Lower leg skin (tissue), 3 donors: ENCODE data around the gene CTNNA2.

Experiments
- POLR2A ChIP-seq, 2 donors: fragments of 450-650 bp; IDR thresholded peaks; one replicate each; pipeline ENCODE4 v1.6.1; 2016 to 2017; ENCODE audit warnings: antibody characterized with exemption in 2 of 2, mild to moderate bottlenecking in 1 of 2, moderate library complexity in 1 of 2
- TF ChIP-seq, protein P1 (sequence below), 3 donors: fragments of 450-650 bp; IDR thresholded peaks; one replicate each; pipeline ENCODE4 v1.5.1; 2016; ENCODE audit warnings: antibody characterized with exemption in 3 of 3, mild to moderate bottlenecking in 3 of 3, moderate library complexity in 2 of 3

DNA sequence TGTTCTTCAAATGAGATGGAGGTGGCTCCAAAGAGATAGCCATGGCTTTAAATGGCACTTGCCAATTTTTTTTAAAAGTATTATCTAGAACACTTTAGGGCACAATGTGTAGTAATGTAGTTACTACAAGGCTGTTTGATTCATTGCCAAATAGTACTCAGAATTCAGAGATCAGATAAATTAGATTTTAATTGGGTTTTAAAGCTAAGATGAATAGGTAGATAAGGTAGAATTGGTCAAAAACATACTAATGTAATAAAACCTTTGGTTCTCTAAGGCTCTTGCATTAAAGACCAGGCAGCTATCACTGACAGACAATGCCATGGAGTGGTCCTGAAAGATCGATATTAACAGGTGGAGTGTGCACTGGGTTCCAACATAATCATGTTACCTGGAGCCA is 425.8 kb downstream of the CTNNA2 start:
- TF ChIP-seq, protein P1, sequence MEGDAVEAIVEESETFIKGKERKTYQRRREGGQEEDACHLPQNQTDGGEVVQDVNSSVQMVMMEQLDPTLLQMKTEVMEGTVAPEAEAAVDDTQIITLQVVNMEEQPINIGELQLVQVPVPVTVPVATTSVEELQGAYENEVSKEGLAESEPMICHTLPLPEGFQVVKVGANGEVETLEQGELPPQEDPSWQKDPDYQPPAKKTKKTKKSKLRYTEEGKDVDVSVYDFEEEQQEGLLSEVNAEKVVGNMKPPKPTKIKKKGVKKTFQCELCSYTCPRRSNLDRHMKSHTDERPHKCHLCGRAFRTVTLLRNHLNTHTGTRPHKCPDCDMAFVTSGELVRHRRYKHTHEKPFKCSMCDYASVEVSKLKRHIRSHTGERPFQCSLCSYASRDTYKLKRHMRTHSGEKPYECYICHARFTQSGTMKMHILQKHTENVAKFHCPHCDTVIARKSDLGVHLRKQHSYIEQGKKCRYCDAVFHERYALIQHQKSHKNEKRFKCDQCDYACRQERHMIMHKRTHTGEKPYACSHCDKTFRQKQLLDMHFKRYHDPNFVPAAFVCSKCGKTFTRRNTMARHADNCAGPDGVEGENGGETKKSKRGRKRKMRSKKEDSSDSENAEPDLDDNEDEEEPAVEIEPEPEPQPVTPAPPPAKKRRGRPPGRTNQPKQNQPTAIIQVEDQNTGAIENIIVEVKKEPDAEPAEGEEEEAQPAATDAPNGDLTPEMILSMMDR (IDR thresholded peaks at IDR 0.05): no peak
- no peak for TF ChIP-seq POLR2A (IDR thresholded peaks at IDR 0.05)
